Activated CD4-positive, CD25-positive, alpha-beta regulatory T cell treated with anti-CD3 and anti-CD28 coated beads, Interleukin-2, amount 50 U/mL, for 16 hours (primary cell): ENCODE results near the gene GZMM.

Experiments used
- DNase-seq: peaks from one replicate; pipeline ENCODE4 v3.0.0-alpha.2; 2020; ENCODE audit warnings: low read depth, low spot score

The GZMM gene

GRCh38 chr19:535017-535835 is 8.6 kb upstream of the GZMM start:
- DNase-seq: no peak

- DNase-seq: no peak
Measured at GRCh38 chr19:536031-536880, 7.6 kb upstream of the GZMM start.

- DNase-seq: no peak
Measured at GRCh38 chr19:536881-537404, 6.9 kb upstream of the GZMM start.

GRCh38 chr19:538641-539428 is 5.0 kb upstream of the GZMM start:
- DNase-seq: no peak

GRCh38 chr19:539429-540030 is 4.3 kb upstream of the GZMM start:
- DNase-seq: no peak

GRCh38 chr19:540867-541637 is 2.8 kb upstream of the GZMM start:
- DNase-seq: no peak

GRCh38 chr19:541699-542098 is 2.2 kb upstream of the GZMM start:
- no peak for DNase-seq

- DNase-seq: no peak
Measured at GRCh38 chr19:542173-542866, 1.5 kb upstream of the GZMM start.

- no peak for DNase-seq
Measured at GRCh38 chr19:547117-547516, 3.3 kb downstream of the GZMM start.

- no peak for DNase-seq
Measured at GRCh38 chr19:547836-548720, 4.2 kb downstream of the GZMM start.

GRCh38 chr19:548886-549830 is 5.3 kb downstream of the GZMM start:
- DNase-seq: no peak

- no peak for DNase-seq
Measured at GRCh38 chr19:554817-555216, 11.0 kb downstream of the GZMM start.

GRCh38 chr19:555474-555808 is 11.6 kb downstream of the GZMM start:
- DNase-seq: no peak

GRCh38 chr19:556611-557382 is 12.9 kb downstream of the GZMM start:
- no peak for DNase-seq

- no peak for DNase-seq
Measured at GRCh38 chr19:558770-559439, 15.1 kb downstream of the GZMM start.

GRCh38 chr19:560121-560520 is 16.3 kb downstream of the GZMM start:
- DNase-seq: no peak

- DNase-seq: no peak
Measured at GRCh38 chr19:566403-566802, 22.6 kb downstream of the GZMM start.
